Endothelial cell of umbilical vein (primary cell): ENCODE results near the gene DDA1. TPM values are rescaled to one million over a fixed set of nuclear protein-coding genes. Genes with fewer than 3 reads are reported as not detected.
"Not testable (repeated sequence)": the region's sequence is repeated elsewhere in the genome, so short reads cannot be mapped to it uniquely, and the experiment has no call there.

Source experiments
- BruUV-seq: library from RNA; stranded (reverse); fragments of 400-500 nt; replicated peaks from 2 replicates; lab custom pipeline; 2021; lab: Mats Ljungman, UMichigan
- CTCF ChIA-PET: fragments of 300-600, 350-600 bp; sonication (Branson Sonifier 250); formaldehyde crosslinking; loops from one replicate; lab custom pipeline; 2021; ENCODE audit warnings: antibody characterized with exemption, inconsistent platforms; lab: Charles Lee
- POLR2A ChIA-PET: fragments of 300-600, 350-600 bp; sonication (Branson Sonifier 250); formaldehyde crosslinking; loops from one replicate; lab custom pipeline; 2021; ENCODE audit warnings: antibody characterized with exemption, inconsistent platforms; lab: Charles Lee
- DNase-seq: peaks from one replicate; pipeline ENCODE4 v3.0.0-alpha.2; 2011; ENCODE audit warnings: low read depth, low spot score
- FAIRE-seq: peaks from 2 replicates; lab custom pipeline; 2011; peaks lifted over from hg19 to GRCh38; lab: Jason Lieb, UNC
- H2AFZ ChIP-seq: 2 replicates; pipeline ENCODE4 v1.6.0; 2012; ENCODE audit warnings: low read depth, low read length, control low read depth, inconsistent platforms
- H3K27ac ChIP-seq: 2 replicates; pipeline ENCODE4 v1.5.1; 2011; ENCODE audit warnings: low read depth, mild to moderate bottlenecking, control low read depth, low read length, moderate library complexity; ENCODE audit not compliant: insufficient read depth
- H3K27me3 ChIP-seq, 2 experiments: 2 replicates each; pipeline versions ENCODE4 v1.6.0 to v1.6.1; 2011; ENCODE audit warnings: low read length in 2 of 2, mixed read lengths in 1 of 2; ENCODE audit not compliant: control insufficient read depth in 2 of 2, insufficient read depth in 2 of 2
- H3K36me3 ChIP-seq, 2 experiments: 2 replicates in 1 of 2; 3 replicates in 1 of 2; pipeline ENCODE4 v1.5.1; 2011; ENCODE audit warnings: low read length in 2 of 2, mild to moderate bottlenecking in 1 of 2, moderate library complexity in 1 of 2; ENCODE audit not compliant: control insufficient read depth in 2 of 2, insufficient read depth in 2 of 2; ENCODE audit errors: extremely low read depth in 1 of 2
- H3K4me1 ChIP-seq: 3 replicates; pipeline ENCODE4 v1.5.1; 2011; ENCODE audit warnings: mild to moderate bottlenecking, low read length; ENCODE audit not compliant: control insufficient read depth, insufficient read depth; ENCODE audit errors: extremely low read depth
- H3K4me2 ChIP-seq: 2 replicates; pipeline ENCODE4 v1.6.1; 2011; ENCODE audit warnings: low read length, control low read depth, mixed read lengths; ENCODE audit not compliant: insufficient read depth
- H3K4me3 ChIP-seq, 3 experiments: fragments of 200-600 bp in 1 of 3; sonication (generic), shearing (Covaris generic) in 1 of 3; replicated peaks in 1 of 3; 2 replicates each; pipeline ENCODE4 v1.5.1; 2011 to 2016; ENCODE audit warnings: control low read depth in 3 of 3, low read length in 3 of 3, mild to moderate bottlenecking in 2 of 3, inconsistent platforms in 1 of 3, low read depth in 1 of 3, moderate library complexity in 1 of 3; ENCODE audit not compliant: insufficient read depth in 1 of 3
- H3K79me2 ChIP-seq: 2 replicates; pipeline ENCODE4 v1.6.0; 2012; ENCODE audit warnings: low read length, inconsistent platforms; ENCODE audit not compliant: control insufficient read depth, insufficient read depth
- H3K9ac ChIP-seq: replicated peaks from 2 replicates; pipeline ENCODE3; 2011; ENCODE audit warnings: low read length, control low read depth; ENCODE audit not compliant: insufficient read depth; ENCODE audit errors: extremely low read depth
- H3K9me1 ChIP-seq: replicated peaks from 3 replicates; pipeline ENCODE4 v1.6.0; 2011; ENCODE audit warnings: mild to moderate bottlenecking, low read length; ENCODE audit not compliant: control insufficient read depth, insufficient read depth; ENCODE audit errors: extremely low read depth
- H3K9me3 ChIP-seq: replicated peaks from 2 replicates; pipeline ENCODE4 v1.5.1; 2012; ENCODE audit warnings: low read length, inconsistent platforms; ENCODE audit not compliant: control insufficient read depth, insufficient read depth
- H4K20me1 ChIP-seq: replicated peaks from 2 replicates; pipeline ENCODE3; 2011; ENCODE audit warnings: mild to moderate bottlenecking, low read length; ENCODE audit not compliant: control insufficient read depth, insufficient read depth; ENCODE audit errors: extremely low read depth
- EZH2 ChIP-seq: IDR thresholded peaks from 2 replicates; pipeline ENCODE4 v1.6.1; 2012; ENCODE audit warnings: borderline replicate concordance, low read depth, mild to moderate bottlenecking, moderate library complexity, low read length, inconsistent platforms; ENCODE audit not compliant: severe bottlenecking
- GATA2 ChIP-seq: IDR thresholded peaks from 2 replicates; pipeline ENCODE4 v1.7.0; 2011; ENCODE audit warnings: low read depth, mild to moderate bottlenecking, moderate library complexity, mixed read lengths, low read length; ENCODE audit not compliant: insufficient read length, insufficient read depth
- JUN ChIP-seq: IDR thresholded peaks from 2 replicates; pipeline ENCODE4 v1.6.1; 2011; ENCODE audit warnings: borderline replicate concordance, low read depth; ENCODE audit not compliant: insufficient read length, insufficient read depth
- MAX ChIP-seq: IDR thresholded peaks from 2 replicates; pipeline ENCODE4 v1.6.1; 2011; ENCODE audit not compliant: insufficient read depth, insufficient read length
- MYC ChIP-seq: IDR thresholded peaks from one replicate; pipeline ENCODE4 v1.6.1; 2011; ENCODE audit warnings: mild to moderate bottlenecking, low read depth, low read length
- dilution Hi-C: fragments of 300-500 bp; cut with MboI; formaldehyde crosslinking; loops from one replicate; pipeline ENCODE4 v1.15.0; 2019; ENCODE audit warnings: low sequenced_read_pairs; ENCODE audit not compliant: extremely low pct_ligation_motif_present
- intact Hi-C: fragments of 100-400 bp; cut with micrococcal nuclease; formaldehyde crosslinking; loops from one replicate; pipeline ENCODE4 v1.10.0; 2022
- polyA plus RNA-seq, 4 experiments: library from polyadenylated mRNA; depleted of rRNA in 3 of 4; stranded (reverse) in 3 of 4; unstranded in 1 of 4; fragments of >200 nt; gene quantifications; 2 replicates each; pipeline versions ENCODE4 v1.2.1 to v1.2.3, GENCODE V29; 2011 to 2012; ENCODE audit warnings: missing spikeins in 1 of 4
- total RNA-seq: library from RNA; stranded (reverse); gene quantifications from 2 replicates; pipeline ENCODE4 v1.2.3, GENCODE V29; 2021

The DDA1 gene
- total and polyA plus RNA-seq, 2 donors (not counting 3 experiments of a cell fraction or from before 2014, with no cell fraction given) = 52.9 to 64.7 TPM

GRCh38 chr19:17294051-17294891, 15.1 kb upstream of the DDA1 start:
- dilution Hi-C loops = no loop called here
- Histone ChIP-seq H3K9ac (no peak overlapping the region), H3K4me3 (no peak overlapping the region), H3K9me3 (no peaks in the 10 kb centered on the region), H3K79me2 (no peaks in the 10 kb centered on the region), H4K20me1 (no peaks in the 10 kb centered on the region), H3K27me3 (no peaks in the 10 kb centered on the region), H2AFZ (no peak overlapping the region), H3K27ac (no peak overlapping the region), H3K4me2 (no peak overlapping the region), H3K9me1 (no peaks in the 10 kb centered on the region), H3K4me1 (peaks cover 12% of the 10 kb centered on the region), H3K36me3 (peaks cover 0 to 3% of the 10 kb centered on the region in 2 experiments)
- ChIA-PET POLR2A (no interaction called here), CTCF (interaction anchor here (0.8 to 4.4 kb wide), 6 partner anchors 10 to 97 kb away, joined by 3 to 70 read pairs (median 9); partner anchors contain the start of genes ABHD8, ANKLE1 and MRPL34)
- FAIRE-seq (peak; percentile 26), DNase-seq (no peak)
- intact Hi-C loops = no loop called here
- TF ChIP-seq MYC = no peak
- TF ChIP-seq GATA2 = no peak
- TF ChIP-seq MAX = no peak
- TF ChIP-seq EZH2 = no peak
- no peak for TF ChIP-seq JUN
- BruUV-seq = no TSS peak

GRCh38 chr19:17295551-17295950, 13.8 kb upstream of the DDA1 start:
- H2AFZ ChIP-seq, H3K36me3 ChIP-seq, H3K9me1 ChIP-seq, POLR2A ChIA-PET, H3K27ac ChIP-seq, dilution Hi-C loops, H4K20me1 ChIP-seq, FAIRE-seq, DNase-seq, H3K27me3 ChIP-seq, H3K4me3 ChIP-seq, H3K9me3 ChIP-seq, H3K79me2 ChIP-seq, H3K4me2 ChIP-seq, H3K9ac ChIP-seq, intact Hi-C loops, BruUV-seq: not testable (repeated sequence)
- CTCF ChIA-PET = interaction anchor here (4.4 kb wide), 1 partner anchor 9 kb away, joined by 70 read pairs; the partner anchor contains the start of genes ABHD8 and MRPL34
- H3K4me1 ChIP-seq = peaks cover 12% of the 10 kb centered on the region
